Measurements from ENCODE around the gene CASP14.
"Not testable (repeated sequence)": the region's sequence is repeated elsewhere in the genome, so short reads cannot be mapped to it uniquely, and the experiment has no call there.

Gene CASP14, protein sequence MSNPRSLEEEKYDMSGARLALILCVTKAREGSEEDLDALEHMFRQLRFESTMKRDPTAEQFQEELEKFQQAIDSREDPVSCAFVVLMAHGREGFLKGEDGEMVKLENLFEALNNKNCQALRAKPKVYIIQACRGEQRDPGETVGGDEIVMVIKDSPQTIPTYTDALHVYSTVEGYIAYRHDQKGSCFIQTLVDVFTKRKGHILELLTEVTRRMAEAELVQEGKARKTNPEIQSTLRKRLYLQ

DNA sequence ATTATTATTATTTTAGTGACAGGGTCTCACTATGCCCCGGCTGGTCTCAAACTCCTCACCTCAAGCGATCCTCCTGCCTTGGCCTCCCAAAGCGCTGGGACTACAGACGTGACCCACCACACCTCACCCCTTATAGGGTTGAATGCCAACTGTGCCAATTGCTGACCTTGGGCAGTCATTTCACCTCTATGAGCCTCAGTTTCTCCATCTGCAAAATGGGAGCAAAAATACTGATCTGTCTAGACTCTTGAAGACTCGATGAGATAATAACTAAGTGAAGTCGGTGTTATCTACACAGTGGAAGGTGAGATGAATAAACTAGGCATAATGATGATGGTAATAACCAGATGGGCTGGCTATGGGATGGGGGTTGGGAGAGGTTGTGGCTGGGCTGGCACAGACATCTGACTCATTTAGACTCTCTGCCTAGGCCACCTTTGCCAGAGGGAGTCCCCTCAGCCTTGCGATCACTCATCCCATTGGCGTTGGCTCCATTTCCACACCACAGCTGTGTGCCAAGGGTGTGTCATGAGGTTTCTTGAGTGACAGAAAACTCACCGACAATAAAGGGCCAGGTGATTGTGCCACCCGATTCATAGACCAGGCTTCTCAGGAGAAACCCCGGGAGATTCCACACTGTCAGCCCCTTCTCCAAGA is at the start of gene CASP14:
CASP14 (plus strand) TSS at position 596 of the 657 bp plus-strand sequence. CDS start 2,772 bp downstream, outside the sequence.
- no peak for DNase-seq

- DNase-seq, result no peak
Observed at GRCh38 chr19:15008308-15008707, 41.0 kb upstream of the CASP14 start.

- no peak for DNase-seq
Observed at GRCh38 chr19:15010501-15011300, 38.6 kb upstream of the CASP14 start.

GRCh38 chr19:15014579-15014978 is 34.7 kb upstream of the CASP14 start:
- DNase-seq, result no peak

DNA sequence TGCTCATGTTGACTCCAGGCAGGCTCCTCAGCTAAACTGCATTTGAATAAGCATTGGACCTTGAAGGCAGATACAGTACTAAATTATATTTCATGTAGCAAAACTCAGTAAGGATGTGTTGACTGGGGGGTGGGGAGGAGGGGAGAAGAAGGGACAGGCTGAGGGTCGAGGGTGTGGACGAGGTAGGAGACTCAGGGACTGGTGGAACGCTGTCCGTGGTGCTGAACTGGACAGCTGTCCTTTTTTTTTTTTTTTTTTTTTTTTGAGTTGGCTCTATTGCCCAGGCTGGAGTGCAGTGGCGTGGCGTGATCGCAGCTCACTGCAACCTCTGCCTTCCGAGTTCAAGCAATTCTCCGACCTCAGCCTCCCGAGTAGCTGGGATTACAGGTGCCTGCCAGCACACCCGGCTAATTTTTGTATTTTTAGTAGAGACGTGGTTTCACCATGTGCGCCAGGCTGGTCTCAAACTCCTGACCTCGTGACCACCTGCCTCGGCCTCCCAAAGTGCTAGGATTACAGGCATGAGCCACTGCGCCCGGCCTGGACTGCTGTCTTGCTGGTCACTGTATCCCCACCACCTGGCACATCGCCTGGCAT is 33.2 kb upstream of the CASP14 start:
- no peak for DNase-seq

GRCh38 chr19:15018836-15019235 is 30.4 kb upstream of the CASP14 start:
- DNase-seq, result not testable (repeated sequence)

- no peak for DNase-seq
Observed at GRCh38 chr19:15021286-15022007, 27.8 kb upstream of the CASP14 start.

DNA sequence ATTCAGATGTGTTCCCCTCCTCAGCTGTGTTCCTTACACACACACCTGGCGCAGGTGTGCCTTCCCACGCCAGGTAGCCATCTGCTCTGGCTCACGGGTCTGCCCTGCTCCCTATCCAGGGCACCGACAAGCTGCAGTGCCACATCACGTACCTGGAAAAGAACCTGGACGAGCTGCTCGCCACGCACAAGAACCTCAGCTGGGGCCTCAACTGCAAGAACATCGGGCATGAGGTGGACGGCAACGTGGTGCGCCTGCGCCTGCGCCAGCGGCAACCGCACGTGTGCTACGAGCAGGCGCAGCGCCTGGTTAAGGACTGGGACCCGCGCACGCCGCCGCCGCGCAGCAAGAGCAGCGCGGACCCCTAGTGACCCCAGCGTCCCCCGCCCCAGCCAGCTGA is 26.5 kb upstream of the CASP14 start:
- no peak for DNase-seq

DNA sequence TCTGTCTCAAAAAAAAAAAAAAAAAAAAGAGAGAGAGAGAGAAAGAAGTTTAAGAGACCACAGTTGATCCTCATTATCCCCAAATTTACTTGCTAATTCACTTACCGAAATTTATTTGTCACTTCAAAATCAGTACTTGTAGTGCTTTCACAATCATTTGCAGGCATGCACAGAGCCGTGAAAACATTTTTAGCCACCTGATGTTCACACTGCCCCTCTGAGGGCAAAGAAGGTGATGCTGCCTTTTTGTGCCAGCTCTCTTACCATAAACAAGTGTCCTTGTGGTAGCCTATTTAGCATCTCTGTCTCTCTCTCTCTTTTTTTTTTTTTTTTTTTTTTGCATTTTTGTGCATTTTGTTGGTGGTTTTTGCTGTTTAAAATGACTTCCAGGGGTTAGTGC is 24.1 kb upstream of the CASP14 start:
- no peak for DNase-seq

- no peak for DNase-seq
Observed at GRCh38 chr19:15028490-15028889, 20.8 kb upstream of the CASP14 start.

DNA sequence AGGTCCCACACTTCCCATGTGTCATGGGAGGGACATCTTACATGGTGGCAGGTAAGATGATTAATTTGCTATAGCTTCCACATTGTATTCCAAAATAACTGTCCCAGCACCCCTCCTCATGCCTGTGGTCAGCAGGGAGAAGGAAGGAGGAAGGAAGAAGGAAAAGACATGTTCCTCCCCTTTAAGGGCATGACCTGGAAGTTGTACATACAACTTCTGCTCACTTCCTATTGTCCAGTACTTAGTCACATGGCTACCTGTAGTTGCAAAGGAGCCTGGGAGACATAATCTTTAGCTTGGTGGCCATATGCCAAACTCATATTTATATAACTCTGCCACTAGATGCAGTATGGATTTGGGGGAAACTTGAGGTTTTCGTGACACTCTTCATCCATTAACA is 17.6 kb upstream of the CASP14 start:
- DNase-seq, result no peak

GRCh38 chr19:15035795-15036311 is 13.4 kb upstream of the CASP14 start:
- no peak for DNase-seq

- no peak for DNase-seq
Observed at GRCh38 chr19:15037586-15037985, 11.7 kb upstream of the CASP14 start.

DNA sequence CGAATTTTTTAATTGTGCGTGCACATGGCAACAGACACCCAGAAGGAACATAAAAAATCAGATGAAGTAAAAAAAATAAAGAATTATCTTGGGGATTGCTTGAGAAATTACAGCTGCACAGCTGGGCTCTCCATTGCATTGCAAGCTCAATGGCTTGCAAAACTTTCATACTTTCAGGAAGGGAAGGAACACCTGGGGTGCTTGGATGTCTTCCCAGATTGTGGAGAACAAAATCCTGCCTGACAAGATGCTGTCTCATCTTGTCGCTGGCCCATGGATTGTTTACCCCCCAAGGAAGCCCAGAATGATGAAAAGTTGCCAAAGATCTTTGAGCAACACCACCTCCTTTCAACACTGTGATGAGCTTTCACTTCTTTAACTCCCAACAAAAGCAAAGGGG is 11.0 kb upstream of the CASP14 start:
- DNase-seq, result no peak

DNA sequence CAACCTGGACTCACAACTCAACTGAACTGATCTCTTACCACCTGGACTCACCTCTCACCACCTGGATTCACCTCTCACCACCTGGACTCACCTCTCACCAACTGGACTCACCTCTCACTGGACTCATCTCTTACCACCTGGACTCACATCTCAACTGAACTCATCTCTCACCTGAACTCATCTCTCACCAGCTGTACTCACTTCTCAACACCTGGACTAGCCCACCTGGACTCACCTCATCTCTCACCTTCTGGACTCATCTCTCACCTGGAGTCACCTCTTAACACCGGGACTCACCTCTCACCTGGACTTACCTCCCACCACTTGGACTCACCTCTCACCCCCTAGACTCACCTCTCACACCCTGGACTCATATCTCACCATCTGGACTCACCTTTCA is 7.3 kb upstream of the CASP14 start:
- DNase-seq, result no peak

DNA sequence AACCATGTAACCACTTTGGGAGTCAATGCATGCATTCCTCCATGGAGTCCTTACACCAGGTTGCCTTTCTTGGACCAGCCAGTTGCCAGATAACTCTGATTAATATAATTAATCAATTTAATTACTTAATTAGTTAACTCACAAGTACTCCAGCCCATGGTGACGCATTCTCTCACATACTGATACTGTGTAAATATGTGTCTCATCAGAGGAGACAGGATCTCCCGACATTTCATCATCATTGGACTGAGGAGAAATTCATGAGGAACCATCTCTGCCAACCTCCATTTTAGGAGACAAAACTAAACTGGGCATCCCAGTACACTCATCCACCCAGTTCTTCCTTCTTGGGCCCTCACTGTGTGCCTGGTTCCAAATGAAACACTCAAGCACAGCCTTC is 6.5 kb upstream of the CASP14 start:
- DNase-seq, result no peak

DNA sequence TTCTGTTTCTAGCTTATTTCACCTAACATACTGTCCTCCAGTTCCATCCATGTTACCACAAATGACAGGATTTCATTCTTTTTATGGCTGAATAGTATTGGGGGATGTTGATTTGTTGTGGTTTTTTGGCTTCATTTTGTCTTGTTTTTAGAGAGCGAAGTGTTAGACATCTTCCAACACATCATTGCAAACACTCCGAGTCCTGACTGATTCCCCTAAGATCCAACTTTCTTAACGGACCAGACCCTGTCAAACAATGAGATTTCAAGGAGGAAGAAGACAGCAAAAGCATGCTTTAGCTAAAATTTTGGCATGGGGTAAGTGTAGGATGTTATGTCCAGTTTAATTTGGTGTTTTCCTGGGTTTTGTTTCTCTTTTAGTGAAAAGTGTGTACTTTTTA is 3.8 kb upstream of the CASP14 start:
- no peak for DNase-seq

- DNase-seq, result no peak
Observed at GRCh38 chr19:15047680-15048079, 1.6 kb upstream of the CASP14 start.

DNA sequence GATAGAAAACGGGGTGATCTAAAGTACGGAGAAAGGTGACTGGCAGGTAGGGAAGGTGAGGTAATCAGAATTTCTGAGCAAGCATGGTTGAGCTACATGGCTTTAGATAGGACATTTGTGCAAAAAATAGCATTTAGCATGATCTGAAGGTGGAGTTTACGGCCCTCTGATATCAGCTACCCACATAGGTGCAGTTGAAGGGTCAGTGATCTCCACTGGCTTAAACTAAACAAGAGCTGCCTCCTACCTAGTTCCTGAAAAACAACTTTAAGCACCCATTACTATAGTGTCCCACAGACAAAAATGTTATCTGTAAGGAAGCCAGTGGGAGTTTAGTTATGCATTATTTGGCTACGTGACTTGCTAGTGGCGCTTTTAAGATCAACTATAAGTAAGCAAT is 1.2 kb upstream of the CASP14 start:
- DNase-seq, result no peak

- DNase-seq, result no peak
Observed at GRCh38 chr19:15050639-15051038, 1.4 kb downstream of the CASP14 start.

DNA sequence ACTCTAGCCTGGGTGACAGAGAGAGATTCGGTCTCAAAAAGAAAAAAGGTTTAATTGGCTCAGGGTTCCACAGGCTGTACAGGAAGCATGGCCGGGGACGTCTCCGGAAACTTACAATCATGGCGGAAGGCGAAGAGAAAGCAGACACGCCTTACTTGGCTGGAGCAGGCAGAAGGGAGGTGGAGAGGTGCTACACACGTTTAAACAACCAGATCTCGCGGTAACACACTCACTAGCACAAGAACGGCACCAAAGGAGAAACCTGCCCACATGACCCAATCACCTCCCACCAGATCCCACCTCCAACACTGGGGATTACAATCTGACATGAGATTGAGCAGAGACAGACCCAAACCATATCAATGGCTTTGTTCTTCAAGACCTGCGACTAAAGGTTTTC is 12.8 kb downstream of the CASP14 start:
- DNase-seq, result no peak

- not testable (repeated sequence) for DNase-seq
Observed at GRCh38 chr19:15070386-15070785, 21.1 kb downstream of the CASP14 start.

Data from GOT3 (cell line).